H1 (cell line): ENCODE results near the gene OVCA2. TPM values are rescaled to one million over a fixed set of nuclear protein-coding genes. Genes with fewer than 3 reads are reported as not detected.

Source experiments
- ASH2L ChIP-seq: fragments of 200-600, 300-600 bp; sonication (generic); IDR thresholded peaks from one replicate; pipeline ENCODE4 v1.7.1; 2017; ENCODE audit warnings: low read length
- BCL11A ChIP-seq, 2 experiments: IDR thresholded peaks; one replicate each; pipeline ENCODE4 v1.6.1; 2011; ENCODE audit warnings: low read depth in 2 of 2, low read length in 2 of 2, mild to moderate bottlenecking in 2 of 2
- CEBPB ChIP-seq: IDR thresholded peaks from 2 replicates; pipeline ENCODE4 v1.6.1; 2012; ENCODE audit warnings: low read depth, low read length
- CHD2 ChIP-seq: IDR thresholded peaks from 2 replicates; pipeline ENCODE4 v1.6.1; 2012; ENCODE audit warnings: low read length, improper control_type of control experiment
- CREB1 ChIP-seq: IDR thresholded peaks from 2 replicates; pipeline ENCODE4 v1.6.1; 2012; ENCODE audit warnings: inconsistent platforms
- CTBP2 ChIP-seq: IDR thresholded peaks from 2 replicates; pipeline ENCODE4 v1.7.0; 2011; ENCODE audit warnings: borderline replicate concordance, mild to moderate bottlenecking, moderate library complexity, mixed read lengths, low read length; ENCODE audit not compliant: insufficient read depth, insufficient read length
- EP300 ChIP-seq, 2 experiments: IDR thresholded peaks; 1 replicate in 1 of 2; 2 replicates in 1 of 2; pipeline ENCODE4 v1.6.1; 2011 to 2012; ENCODE audit warnings: low read depth in 2 of 2, low read length in 2 of 2, mild to moderate bottlenecking in 2 of 2, borderline replicate concordance in 1 of 2, inconsistent platforms in 1 of 2, moderate library complexity in 1 of 2
- EZH2 ChIP-seq: fragments of 200-600 bp; sonication (generic); IDR thresholded peaks from 2 replicates; pipeline ENCODE4 v1.7.1; 2012; ENCODE audit warnings: low read depth, mild to moderate bottlenecking, moderate library complexity, low read length, inconsistent platforms; ENCODE audit not compliant: severe bottlenecking
- GTF2F1 ChIP-seq: IDR thresholded peaks from 2 replicates; pipeline ENCODE4 v1.6.1; 2012; ENCODE audit warnings: low read depth, low read length, improper control_type of control experiment, borderline replicate concordance
- JUN ChIP-seq: IDR thresholded peaks from 2 replicates; pipeline ENCODE4 v1.6.1; 2011; ENCODE audit warnings: low read depth, mild to moderate bottlenecking, improper control_type of control experiment, low read length
- KDM5A ChIP-seq: fragments of 200-600 bp; IDR thresholded peaks from 2 replicates; pipeline ENCODE4 v1.7.1; 2012; ENCODE audit warnings: mild to moderate bottlenecking, low read length, inconsistent platforms, mixed read lengths
- NRF1 ChIP-seq: IDR thresholded peaks from 2 replicates; pipeline ENCODE4 v1.6.1; 2011; ENCODE audit warnings: mild to moderate bottlenecking, low read depth, low read length, improper control_type of control experiment
- PHF8 ChIP-seq: fragments of 200-600 bp; sonication (generic); conservative IDR thresholded peaks from 2 replicates; pipeline ENCODE4 v1.7.1; 2012; ENCODE audit warnings: low read depth, mild to moderate bottlenecking, inconsistent platforms, low read length, moderate library complexity
- POLR2AphosphoS5 ChIP-seq: IDR thresholded peaks from 2 replicates; pipeline ENCODE4 v1.6.1; 2011; ENCODE audit warnings: low read depth, low read length
- RAD21 ChIP-seq, 2 experiments: IDR thresholded peaks in 1 of 2; conservative IDR thresholded peaks in 1 of 2; 2 replicates each; pipeline ENCODE4 v1.6.1; 2011; ENCODE audit warnings: low read depth in 2 of 2, low read length in 2 of 2, improper control_type of control experiment in 1 of 2, inconsistent platforms in 1 of 2, mild to moderate bottlenecking in 1 of 2, moderate library complexity in 1 of 2
- RBBP5 ChIP-seq: IDR thresholded peaks from 2 replicates; pipeline ENCODE4 v1.7.1; 2012; ENCODE audit warnings: low read depth, mild to moderate bottlenecking, inconsistent platforms, low read length, moderate library complexity, borderline replicate concordance
- RXRA ChIP-seq: IDR thresholded peaks from 2 replicates; pipeline ENCODE4 v1.6.1; 2011; ENCODE audit warnings: low read depth, mild to moderate bottlenecking, low read length, moderate library complexity; ENCODE audit not compliant: insufficient read depth
- SIRT6 ChIP-seq: IDR thresholded peaks from one replicate; pipeline ENCODE4 v1.7.1; 2012; ENCODE audit warnings: low read length, inconsistent platforms
- SP1 ChIP-seq: IDR thresholded peaks from 2 replicates; pipeline ENCODE4 v1.6.1; 2011; ENCODE audit warnings: low read depth, low read length
- SRF ChIP-seq: IDR thresholded peaks from 2 replicates; pipeline ENCODE4 v1.6.1; 2011; ENCODE audit warnings: mild to moderate bottlenecking, low read depth, low read length, moderate library complexity
- TBP ChIP-seq: IDR thresholded peaks from 2 replicates; pipeline ENCODE4 v1.6.1; 2011; ENCODE audit warnings: low read depth, low read length, improper control_type of control experiment
- polyA plus RNA-seq, 7 experiments: library from polyadenylated mRNA; depleted of rRNA in 3 of 7; stranded (reverse) in 5 of 7; unstranded in 2 of 7; fragments of >200 nt in 5 of 7; fragments of 200-250 nt in 2 of 7; gene quantifications; 1 replicate in 5 of 7; 2 replicates in 1 of 7; 4 replicates in 1 of 7; pipeline versions ENCODE4 v1.2.1 to v1.2.3, GENCODE V29; 2011 to 2013; ENCODE audit warnings: missing spikeins in 2 of 7, mixed read lengths in 2 of 7
- total RNA-seq: library from RNA; stranded (reverse); fragmentation: NEBNext Ultra II Directional; extraction: Animal tissue kit (Norgen Biotek cat#: 25700); gene quantifications from 2 replicates; pipeline ENCODE4 v1.2.1, GENCODE V29; 2021
- TF ChIP-seq, protein P1 (sequence below): IDR thresholded peaks from 2 replicates; pipeline ENCODE4 v1.6.1; 2011; ENCODE audit warnings: low read depth, mild to moderate bottlenecking, low read length; ENCODE audit not compliant: insufficient read depth
- TF ChIP-seq, protein P2 (sequence below): IDR thresholded peaks from 2 replicates; pipeline ENCODE4 v1.6.1; 2012; ENCODE audit warnings: inconsistent platforms

Gene OVCA2
- total and polyA plus RNA-seq, 2 of the 8 experiments (the other 6 are each of a cell fraction or from before 2014, with no cell fraction given): 15.3 to 37.0 TPM

DNA sequence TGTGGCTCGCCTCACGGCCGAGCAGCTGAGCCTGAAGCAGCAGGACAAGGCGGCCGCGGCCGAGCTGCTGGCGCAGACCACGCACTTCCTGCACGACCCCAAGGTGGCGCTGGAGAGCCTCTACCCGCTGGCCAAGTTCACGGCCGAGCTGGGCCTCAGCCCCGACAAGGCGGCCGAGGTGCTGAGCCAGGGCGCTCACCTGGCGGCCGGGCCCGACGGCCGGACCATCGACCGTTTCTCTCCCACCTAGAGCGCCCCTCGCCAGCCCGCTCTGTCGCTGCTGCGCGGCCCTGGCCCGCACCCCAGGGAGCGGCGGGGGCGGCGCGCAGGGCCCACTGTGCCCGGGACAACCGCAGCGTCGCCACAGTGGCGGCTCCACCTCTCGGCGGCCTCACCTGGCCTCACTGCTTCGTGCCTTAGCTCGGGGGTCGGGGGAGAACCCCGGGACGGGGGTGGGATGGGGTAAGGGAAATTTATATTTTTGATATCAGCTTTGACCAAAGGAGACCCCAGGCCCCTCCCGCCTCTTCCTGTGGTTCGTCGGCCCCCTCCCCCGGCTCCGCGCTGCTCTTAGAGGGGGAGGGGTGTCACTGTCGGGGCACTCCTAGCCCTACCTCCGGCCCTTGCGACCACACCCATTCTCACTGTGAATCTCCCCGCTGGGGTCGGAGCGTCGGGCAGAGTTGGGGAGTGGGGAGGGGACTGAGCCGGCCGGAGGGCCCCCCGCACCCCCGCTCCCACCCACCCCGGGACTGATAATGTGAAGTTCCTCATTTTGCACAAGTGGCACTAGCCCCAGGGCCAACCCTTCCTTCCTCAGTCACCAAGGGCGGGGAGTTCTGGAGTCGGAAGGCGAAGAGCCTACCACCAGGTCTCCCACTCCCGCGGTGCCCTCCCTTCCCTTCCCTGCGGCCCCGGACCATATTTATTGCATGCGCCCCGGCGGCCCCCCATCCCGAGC, 17.0 kb downstream of the OVCA2 start (continued):
- no peak for TF ChIP-seq NRF1
- no peak for TF ChIP-seq EZH2
- TF ChIP-seq CHD2: no peak
- TF ChIP-seq RBBP5: no peak
- peak; percentile 58; the same call in 1 of the 2 replicates for TF ChIP-seq CREB1
- TF ChIP-seq, protein P1, sequence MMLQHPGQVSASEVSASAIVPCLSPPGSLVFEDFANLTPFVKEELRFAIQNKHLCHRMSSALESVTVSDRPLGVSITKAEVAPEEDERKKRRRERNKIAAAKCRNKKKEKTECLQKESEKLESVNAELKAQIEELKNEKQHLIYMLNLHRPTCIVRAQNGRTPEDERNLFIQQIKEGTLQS: no peak
- no peak for TF ChIP-seq CTBP2
- no peak for TF ChIP-seq PHF8
- no peak for TF ChIP-seq GTF2F1
- TF ChIP-seq, protein P2, sequence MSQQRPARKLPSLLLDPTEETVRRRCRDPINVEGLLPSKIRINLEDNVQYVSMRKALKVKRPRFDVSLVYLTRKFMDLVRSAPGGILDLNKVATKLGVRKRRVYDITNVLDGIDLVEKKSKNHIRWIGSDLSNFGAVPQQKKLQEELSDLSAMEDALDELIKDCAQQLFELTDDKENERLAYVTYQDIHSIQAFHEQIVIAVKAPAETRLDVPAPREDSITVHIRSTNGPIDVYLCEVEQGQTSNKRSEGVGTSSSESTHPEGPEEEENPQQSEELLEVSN: no peak
- no peak for TF ChIP-seq RXRA
- no peak for TF ChIP-seq JUN
- TF ChIP-seq BCL11A (IDR thresholded peaks at IDR 0.05; ENCODE audit: low read depth in 2 of 2, low read length in 2 of 2): no peak
- no peak for TF ChIP-seq SIRT6
- TF ChIP-seq EP300 (IDR thresholded peaks at IDR 0.05; ENCODE audit: borderline replicate concordance in 1 of 2, low read depth in 2 of 2, low read length in 2 of 2): no peak
- TF ChIP-seq TBP: no peak
- TF ChIP-seq POLR2AphosphoS5: no peak
- no peak for TF ChIP-seq ASH2L
- TF ChIP-seq RAD21 (IDR thresholded peaks at IDR 0.05 in 1 of 2, conservative IDR thresholded peaks at IDR 0.05 in 1 of 2; ENCODE audit: low read depth in 2 of 2, low read length in 2 of 2): peak; percentile 72 to 73
- no peak for TF ChIP-seq SP1
- no peak for TF ChIP-seq SRF
- no peak for TF ChIP-seq CEBPB
- TF ChIP-seq KDM5A: no peak
